WI38 (cell line): ENCODE data around the gene FMNL1.

Experiments
- H3K4me3 ChIP-seq: 2 replicates; pipeline ENCODE4 v1.5.1; 2011; ENCODE audit warnings: low read depth, mild to moderate bottlenecking, control low read depth, low read length
- CTCF ChIP-seq: IDR thresholded peaks from 2 replicates; pipeline ENCODE4 v1.5.1; 2012; ENCODE audit warnings: low read depth, mild to moderate bottlenecking, control low read depth, low read length

FMNL1 gene

DNA sequence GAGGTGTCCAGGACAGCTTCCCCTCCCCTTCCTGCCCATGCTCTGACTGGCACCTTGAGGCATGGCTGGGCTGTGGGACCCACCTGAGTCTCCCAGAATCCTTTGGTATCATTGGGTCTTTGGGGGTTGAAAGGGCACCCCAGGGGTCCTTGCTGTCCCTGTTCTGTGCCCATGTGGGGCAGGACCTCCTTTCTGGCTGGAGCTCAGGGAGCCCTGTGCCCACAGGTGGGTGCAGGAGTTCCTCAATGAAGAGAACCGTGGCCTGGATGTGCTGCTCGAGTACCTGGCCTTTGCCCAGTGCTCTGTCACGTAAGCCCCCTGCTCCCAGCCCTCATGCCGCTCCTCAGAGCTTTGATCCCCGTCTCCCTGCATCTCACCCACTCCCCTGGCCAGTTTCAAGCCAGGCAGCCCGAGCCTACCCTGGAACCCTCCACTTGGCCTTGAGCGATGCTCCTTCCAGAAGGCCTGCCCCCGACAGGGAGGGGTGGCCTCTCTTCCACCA lies 11.8 kb downstream of the FMNL1 start:
- TF ChIP-seq CTCF = no peak
- H3K4me3 ChIP-seq = no peak overlapping the region

GRCh38 chr17:45234641-45235415 lies 13.1 kb downstream of the FMNL1 start:
- peak; percentile 17; the same call in 1 of the 2 replicates for TF ChIP-seq CTCF
- no peak overlapping the region for H3K4me3 ChIP-seq

DNA sequence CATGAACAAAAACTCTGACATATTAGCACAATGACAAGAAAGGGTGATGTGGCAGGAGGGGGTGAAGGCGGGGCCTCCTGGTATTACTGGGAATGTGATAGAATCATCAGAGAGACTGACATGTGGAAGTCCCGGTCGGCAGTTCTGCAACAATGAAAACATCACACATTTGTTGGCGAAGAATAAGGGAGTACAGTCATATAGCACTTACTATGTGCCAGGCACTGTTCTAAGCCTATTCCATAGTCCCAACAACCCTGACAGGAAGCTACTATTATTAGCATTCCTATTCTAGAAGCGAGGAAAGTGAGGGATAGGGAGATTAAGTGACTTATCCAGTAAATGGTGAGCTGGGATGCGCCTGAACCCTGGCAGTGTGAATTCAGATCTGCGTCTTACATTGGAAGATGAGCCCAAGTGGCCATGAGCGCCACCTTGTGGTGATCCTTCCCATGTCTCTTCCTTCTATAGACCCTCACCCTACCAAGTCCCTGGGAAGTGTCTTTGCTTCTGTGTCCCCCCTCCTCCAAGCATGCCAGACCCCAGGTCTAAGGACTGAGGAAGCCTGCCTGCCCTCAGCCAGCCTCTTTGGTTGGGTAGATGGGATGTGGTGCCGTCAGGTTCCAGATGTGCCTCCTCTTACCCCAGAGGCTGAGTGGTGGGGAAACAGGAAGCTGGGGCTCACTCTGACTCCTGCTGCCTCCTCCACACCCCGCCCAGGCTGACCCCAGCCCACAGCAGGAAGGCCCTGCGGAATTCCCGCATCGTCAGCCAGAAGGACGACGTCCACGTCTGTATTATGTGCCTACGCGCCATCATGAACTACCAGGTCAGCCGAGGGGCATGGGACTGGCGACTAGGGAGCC lies 14.0 kb downstream of the FMNL1 start:
- no peak overlapping the region for H3K4me3 ChIP-seq
- peak; percentile 72 for TF ChIP-seq CTCF

- no peak overlapping the region for H3K4me3 ChIP-seq
- no peak for TF ChIP-seq CTCF
These were observed 14.6 kb downstream of the FMNL1 start for GRCh38 chr17:45236282-45236606.

DNA sequence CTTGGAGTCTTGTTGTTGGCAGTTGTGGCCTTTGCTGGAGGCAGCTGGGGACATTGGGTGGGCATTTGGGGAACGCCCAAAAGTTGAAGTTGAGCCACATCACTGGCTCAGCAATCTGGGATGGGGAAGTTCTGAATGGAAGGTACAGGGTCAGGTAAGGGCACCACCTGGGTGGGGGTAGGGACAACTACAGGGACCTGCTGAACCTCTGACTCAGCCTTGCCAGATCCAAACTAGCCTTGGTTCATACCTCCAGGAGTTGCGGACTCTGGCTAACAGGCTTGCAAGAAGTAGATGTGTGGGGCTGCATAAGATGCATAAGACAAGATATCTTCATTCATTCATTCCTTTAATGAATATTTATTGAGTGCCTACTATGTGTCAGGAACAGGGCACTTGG lies 16.0 kb downstream of the FMNL1 start:
- no peak for TF ChIP-seq CTCF
- H3K4me3 ChIP-seq = no peak overlapping the region

DNA sequence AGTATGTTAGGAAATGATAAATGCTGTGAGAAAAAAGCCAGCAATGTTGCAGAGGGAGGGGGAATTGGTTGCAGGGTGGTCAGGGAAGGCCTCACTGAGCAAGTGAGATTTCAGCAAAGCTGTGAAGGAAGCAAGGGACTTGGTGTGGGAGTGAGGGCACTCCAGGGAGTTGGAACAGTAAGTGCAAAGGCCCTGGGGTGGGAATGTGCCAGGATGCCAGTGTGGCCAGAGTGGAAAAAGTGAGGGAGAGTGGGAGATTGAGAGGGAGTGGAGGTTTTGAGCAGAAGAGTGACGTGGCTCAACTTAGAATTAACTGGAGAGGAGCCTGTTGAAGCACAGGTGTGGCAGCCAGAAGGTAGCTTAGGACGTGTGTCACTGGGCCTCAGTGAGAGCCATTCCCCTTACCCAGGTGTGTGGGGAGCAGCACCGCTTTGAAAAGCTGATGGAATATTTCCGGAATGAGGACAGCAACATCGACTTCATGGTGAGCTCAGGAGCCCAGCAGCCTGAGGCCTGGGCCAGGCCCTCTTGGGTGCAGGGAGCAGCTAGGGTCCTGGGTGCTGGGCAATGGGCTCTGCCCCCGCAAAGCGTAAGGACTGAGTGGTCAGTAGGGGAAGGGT lies 16.6 kb downstream of the FMNL1 start:
- H3K4me3 ChIP-seq = no peak overlapping the region
- no peak for TF ChIP-seq CTCF
